Nephron progenitor cell (in vitro differentiated cells): ENCODE data around the gene PRKCE.

ENCODE experiments used
- DNase-seq: peaks from one replicate; pipeline ENCODE4 v3.0.0; 2021
- H3K27ac Mint-ChIP-seq: 2 replicates; pipeline ENCODE4 v1.8.0; 2021; ENCODE audit warnings: mild to moderate bottlenecking, moderate library complexity, mixed read lengths
- H3K27me3 Mint-ChIP-seq: 2 replicates; pipeline ENCODE4 v1.8.0; 2021; ENCODE audit warnings: mild to moderate bottlenecking, low read depth, mixed read lengths; ENCODE audit not compliant: poor library complexity
- H3K36me3 Mint-ChIP-seq: 2 replicates; pipeline ENCODE4 v1.8.0; 2021; ENCODE audit warnings: low read depth, mixed read lengths
- H3K4me1 Mint-ChIP-seq: 2 replicates; pipeline ENCODE4 v1.8.0; 2021; ENCODE audit warnings: mixed read lengths
- H3K4me3 Mint-ChIP-seq: 2 replicates; pipeline ENCODE4 v1.8.0; 2021; ENCODE audit warnings: mild to moderate bottlenecking, moderate library complexity, mixed read lengths
- H3K9me3 Mint-ChIP-seq: 2 replicates; pipeline ENCODE4 v1.8.0; 2021; ENCODE audit warnings: mild to moderate bottlenecking, moderate library complexity, mixed read lengths
- CTCF ChIP-seq: fragments of 200-600 bp; sonication (generic); IDR thresholded peaks from 2 replicates; pipeline ENCODE4 v1.5.0; 2021; ENCODE audit warnings: antibody characterized with exemption

PRKCE gene

GRCh38 chr2:45909171-45909565, 257.7 kb downstream of the PRKCE start:
- no peak for TF ChIP-seq CTCF
- no peak overlapping the region for H3K27ac Mint-ChIP-seq
- DNase-seq = no peak
- peaks cover 15% of the 10 kb centered on the region for H3K27me3 Mint-ChIP-seq
- H3K4me1 Mint-ChIP-seq = peaks cover 16% of the 10 kb centered on the region
- no peaks in the 10 kb centered on the region for H3K36me3 Mint-ChIP-seq
- no peaks in the 10 kb centered on the region for H3K9me3 Mint-ChIP-seq
- H3K4me3 Mint-ChIP-seq = no peak overlapping the region

- Mint-ChIP-seq H3K4me1 (peaks cover 16% of the 10 kb centered on the region), H3K36me3 (no peaks in the 10 kb centered on the region), H3K27ac (no peak overlapping the region), H3K9me3 (no peaks in the 10 kb centered on the region), H3K4me3 (no peak overlapping the region), H3K27me3 (peaks cover 15% of the 10 kb centered on the region)
- no peak for TF ChIP-seq CTCF
- DNase-seq = no peak
Observed at GRCh38 chr2:45909677-45910191, 258.3 kb downstream of the PRKCE start.

GRCh38 chr2:45910473-45911060, 259.1 kb downstream of the PRKCE start:
- TF ChIP-seq CTCF = no peak
- Mint-ChIP-seq H3K9me3 (peaks cover 2% of the 10 kb centered on the region), H3K4me1 (peaks cover 16% of the 10 kb centered on the region), H3K36me3 (no peaks in the 10 kb centered on the region), H3K27me3 (peaks cover 18% of the 10 kb centered on the region), H3K27ac (no peak overlapping the region), H3K4me3 (no peak overlapping the region)
- DNase-seq = no peak

- H3K9me3 Mint-ChIP-seq = peaks cover 7% of the 10 kb centered on the region
Observed at GRCh38 chr2:45911538-45911937, 260.1 kb downstream of the PRKCE start.

GRCh38 chr2:45912109-45912508, 260.6 kb downstream of the PRKCE start:
- no peak overlapping the region for H3K27ac Mint-ChIP-seq
- peaks cover 21% of the 10 kb centered on the region for H3K27me3 Mint-ChIP-seq
- no peaks in the 10 kb centered on the region for H3K36me3 Mint-ChIP-seq
- no peak for TF ChIP-seq CTCF
- no peak overlapping the region for H3K4me3 Mint-ChIP-seq
- H3K4me1 Mint-ChIP-seq = peaks cover 16% of the 10 kb centered on the region
- no peak for DNase-seq
- H3K9me3 Mint-ChIP-seq = peaks cover 11% of the 10 kb centered on the region

More at GRCh38 chr2:45911538-45911937, 260.1 kb downstream of the PRKCE start:
- Mint-ChIP-seq H3K27me3 (peaks cover 21% of the 10 kb centered on the region), H3K4me3 (no peak overlapping the region), H3K4me1 (peaks cover 16% of the 10 kb centered on the region), H3K36me3 (no peaks in the 10 kb centered on the region), H3K27ac (no peak overlapping the region)
- DNase-seq = no peak
- no peak for TF ChIP-seq CTCF

GRCh38 chr2:45913539-45913938, 262.1 kb downstream of the PRKCE start:
- Mint-ChIP-seq H3K36me3 (no peaks in the 10 kb centered on the region), H3K27ac (no peak overlapping the region), H3K27me3 (peaks cover 18% of the 10 kb centered on the region), H3K4me3 (no peak overlapping the region), H3K4me1 (peaks cover 16% of the 10 kb centered on the region), H3K9me3 (peaks cover 11% of the 10 kb centered on the region)
- TF ChIP-seq CTCF = no peak
- no peak for DNase-seq
